GM18870 (cell line): ENCODE results near the gene FNDC11.
"Not testable (repeated sequence)": the region's sequence is repeated elsewhere in the genome, so short reads cannot be mapped to it uniquely, and the experiment has no call there.

ENCODE experiments used
- ATAC-seq: cut with Tn5 transposase; IDR thresholded peaks from one replicate; pipeline ENCODE4 v1.9.1; 2021; ENCODE audit warnings: moderate library complexity; ENCODE audit not compliant: unreplicated experiment

The FNDC11 gene

DNA sequence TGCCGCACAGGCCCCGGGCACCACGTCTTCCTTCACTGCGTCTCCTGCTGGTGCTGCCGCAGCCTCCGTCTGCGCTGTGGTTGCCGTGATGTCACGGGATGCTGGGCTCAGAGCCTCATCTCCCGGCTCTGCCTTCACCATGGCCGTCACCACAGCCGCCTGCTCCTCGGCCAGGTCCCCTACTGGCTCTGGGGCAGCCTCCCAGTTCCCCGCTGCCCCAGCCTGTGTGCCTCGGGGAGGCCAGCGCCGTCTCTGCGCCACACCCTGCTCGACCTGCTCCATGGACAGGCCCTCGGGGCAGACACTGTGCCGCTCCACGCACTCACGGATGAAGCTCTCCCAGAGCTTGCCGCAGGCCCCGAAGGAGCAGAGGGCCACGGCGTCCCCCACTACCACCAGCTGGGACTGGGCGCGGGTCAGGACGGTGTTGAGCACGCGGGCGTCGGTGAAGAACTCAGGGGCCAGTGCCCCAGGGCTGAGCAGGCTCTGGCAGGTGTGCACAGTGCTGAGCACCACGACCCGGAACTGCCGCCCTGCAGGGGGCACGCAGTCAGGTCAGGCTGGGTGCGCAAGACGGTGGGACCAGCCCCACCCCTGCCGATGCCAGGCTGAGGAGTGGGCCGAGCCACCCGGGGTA, 11.9 kb downstream of the FNDC11 start:
- ATAC-seq = no peak

DNA sequence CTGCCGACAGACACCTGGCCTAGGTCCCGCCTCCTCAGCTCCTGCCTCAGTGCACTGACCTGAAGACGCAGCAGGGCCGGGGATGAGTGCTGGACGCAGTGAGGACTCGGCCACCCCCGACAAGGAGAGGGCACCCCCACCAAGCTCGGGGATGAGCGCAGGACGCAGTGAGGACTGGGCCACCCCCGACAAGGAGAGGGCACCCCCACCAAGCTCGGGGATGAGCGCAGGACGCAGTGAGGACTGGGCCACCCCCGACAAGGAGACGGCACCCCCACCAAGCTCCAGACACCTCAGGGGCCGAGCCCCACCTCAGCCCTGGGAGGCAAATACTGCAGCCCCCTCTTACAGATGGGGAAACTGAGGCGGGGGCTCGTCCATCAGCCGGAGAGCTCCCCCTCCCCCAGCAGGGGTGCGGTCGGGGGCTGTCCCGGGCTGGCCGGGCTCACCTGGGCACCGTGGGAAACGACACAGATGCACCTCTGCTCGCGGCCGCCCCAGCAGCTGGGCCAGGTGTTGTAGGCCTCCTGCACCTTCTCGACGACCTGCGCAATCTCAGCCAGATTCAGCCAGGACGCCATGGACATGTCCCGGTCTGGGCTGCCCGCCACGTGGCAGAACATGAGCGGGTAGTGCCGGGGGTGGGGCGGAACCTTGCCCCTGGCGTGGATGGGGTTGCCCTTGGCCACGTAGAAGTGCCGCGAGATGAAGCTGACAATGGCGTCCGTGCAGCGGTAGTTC, 12.6 kb downstream of the FNDC11 start:
- no peak for ATAC-seq

DNA sequence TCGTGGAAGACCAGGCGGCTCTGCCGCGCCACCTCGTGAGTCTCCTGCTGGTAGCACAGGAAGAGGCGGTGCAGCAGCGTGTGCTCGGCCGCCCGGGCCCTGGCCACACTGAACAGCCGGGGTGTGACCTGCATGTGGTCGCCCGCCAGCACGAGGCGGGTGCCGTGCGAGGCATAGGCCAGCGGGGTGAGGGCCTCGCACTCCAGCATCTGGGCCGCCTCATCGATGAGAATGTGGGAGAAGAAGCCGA, 13.1 kb downstream of the FNDC11 start:
- ATAC-seq = no peak

DNA sequence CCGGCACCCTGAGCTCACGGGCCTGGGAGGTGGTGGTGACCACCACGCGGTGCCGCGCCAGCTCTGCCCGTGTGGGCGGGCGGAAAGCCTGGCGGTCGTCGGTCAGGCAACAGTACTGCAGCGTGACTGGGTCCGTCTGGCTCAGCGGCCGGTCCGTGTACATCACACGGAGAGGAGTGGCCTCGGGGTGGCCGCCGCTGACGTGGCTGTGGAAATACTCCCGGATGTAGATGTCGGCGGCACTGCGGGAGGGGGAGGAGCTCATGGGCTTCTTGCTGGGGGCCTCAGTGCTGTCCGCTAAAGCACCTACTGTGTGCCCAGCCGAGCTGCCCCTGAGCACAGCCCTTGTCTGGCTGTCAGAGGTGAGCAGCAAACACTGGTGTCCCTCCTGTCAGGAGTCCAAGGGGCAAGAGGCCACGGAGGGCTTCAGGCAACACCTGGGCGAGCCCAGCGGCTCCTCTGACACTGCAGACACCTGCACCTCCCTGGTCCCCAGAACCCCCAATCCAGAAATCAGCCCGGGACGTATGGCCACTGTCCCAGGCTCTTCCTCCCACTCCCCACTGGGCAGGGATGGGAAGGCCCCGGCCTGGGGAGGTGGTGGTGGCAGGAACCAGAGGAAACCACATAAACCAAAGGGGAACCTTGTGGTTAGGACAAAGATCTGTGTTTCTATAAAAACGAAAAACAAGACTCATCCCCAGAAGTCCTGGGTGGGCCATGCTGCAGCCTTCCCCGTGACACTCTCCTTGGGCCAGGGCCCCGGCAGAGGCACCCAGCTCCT, 13.6 kb downstream of the FNDC11 start:
- ATAC-seq = peak; percentile 49

DNA sequence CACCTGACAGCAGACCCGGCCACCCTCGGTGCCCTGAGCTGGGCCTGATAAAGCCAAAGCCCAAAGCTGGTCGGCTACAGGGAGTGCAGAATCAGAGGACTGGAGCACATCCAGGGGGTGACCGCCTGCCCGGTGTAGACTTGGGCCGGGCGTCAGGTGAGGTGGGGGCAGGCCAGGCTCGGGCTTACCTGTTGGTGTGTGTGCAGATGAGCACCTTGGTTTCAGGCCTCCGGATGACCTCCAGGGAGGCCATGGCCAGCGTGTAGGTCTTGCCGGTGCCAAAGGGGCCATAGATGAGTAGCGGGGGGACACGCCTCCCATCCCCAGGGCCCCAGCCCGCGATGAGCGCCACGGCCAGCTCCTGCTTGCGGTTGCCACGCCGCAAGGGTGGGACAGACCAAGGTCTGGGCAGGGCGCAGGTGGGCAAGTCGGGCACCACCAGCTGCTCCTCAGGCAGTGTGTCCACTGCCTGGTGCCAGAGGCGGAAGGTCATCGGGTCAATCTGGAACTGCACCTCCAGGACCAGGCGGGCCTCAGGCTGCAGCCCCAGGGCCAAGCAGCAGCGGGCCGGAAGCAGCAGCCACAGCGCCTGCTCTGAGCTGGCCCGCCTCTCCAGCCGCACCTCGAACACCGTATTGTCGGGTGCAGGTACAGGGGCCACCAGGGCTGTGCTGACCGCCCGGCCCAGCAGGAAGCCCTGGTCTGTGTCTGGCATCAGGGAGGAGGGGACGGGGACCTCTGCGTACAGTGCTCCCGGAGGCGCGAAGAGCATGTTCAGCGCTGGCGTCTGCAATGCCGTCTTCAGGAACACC, 14.4 kb downstream of the FNDC11 start:
- peak; percentile 6 for ATAC-seq

DNA sequence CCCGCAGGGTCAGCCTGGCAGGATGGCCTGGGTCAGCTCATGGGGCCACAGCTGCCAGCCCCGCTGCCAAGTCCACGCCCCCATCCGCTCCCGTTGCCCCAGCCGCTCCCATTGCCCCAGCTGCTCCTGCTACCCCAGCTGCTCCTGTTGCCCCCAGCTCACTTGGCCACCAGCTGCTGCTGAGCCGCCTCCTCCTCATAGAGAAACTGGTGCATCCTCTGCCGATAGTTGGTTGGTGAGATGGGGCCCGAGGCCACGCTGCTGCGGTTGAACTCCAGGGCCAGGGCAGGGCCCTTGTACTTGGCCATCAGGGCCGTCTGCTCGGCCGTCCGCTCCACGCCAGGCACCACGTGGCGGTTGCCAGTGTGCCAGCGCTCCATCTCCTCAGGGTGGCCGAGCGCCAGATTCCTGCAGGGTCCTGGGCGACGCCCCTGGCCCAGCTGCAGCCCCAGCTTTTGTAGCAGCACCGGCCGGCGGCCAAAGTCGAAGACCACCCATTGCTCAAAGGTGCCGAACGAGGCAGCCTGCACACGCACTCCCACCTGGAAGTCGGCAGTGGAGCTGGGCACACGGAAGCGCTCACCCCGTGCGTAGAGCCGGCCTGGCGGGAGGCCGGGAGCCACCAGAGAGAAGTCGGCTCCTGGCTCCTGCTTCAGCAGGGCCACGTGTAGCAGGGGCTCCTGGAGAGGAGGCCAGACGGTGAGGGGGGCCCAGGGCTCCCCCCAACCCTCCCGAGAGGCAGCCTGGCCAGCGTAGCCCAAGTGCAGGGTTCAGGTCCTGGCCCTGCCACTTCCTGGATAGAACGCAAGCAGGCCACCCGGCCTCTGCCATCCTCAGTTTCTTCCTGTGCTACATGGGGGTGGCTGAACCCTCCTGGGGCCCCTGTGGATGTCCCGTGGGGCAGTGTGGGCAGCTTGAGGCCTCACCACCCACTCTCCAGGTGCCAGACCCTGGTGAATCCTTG, 15.3 kb downstream of the FNDC11 start:
- ATAC-seq = no peak

DNA sequence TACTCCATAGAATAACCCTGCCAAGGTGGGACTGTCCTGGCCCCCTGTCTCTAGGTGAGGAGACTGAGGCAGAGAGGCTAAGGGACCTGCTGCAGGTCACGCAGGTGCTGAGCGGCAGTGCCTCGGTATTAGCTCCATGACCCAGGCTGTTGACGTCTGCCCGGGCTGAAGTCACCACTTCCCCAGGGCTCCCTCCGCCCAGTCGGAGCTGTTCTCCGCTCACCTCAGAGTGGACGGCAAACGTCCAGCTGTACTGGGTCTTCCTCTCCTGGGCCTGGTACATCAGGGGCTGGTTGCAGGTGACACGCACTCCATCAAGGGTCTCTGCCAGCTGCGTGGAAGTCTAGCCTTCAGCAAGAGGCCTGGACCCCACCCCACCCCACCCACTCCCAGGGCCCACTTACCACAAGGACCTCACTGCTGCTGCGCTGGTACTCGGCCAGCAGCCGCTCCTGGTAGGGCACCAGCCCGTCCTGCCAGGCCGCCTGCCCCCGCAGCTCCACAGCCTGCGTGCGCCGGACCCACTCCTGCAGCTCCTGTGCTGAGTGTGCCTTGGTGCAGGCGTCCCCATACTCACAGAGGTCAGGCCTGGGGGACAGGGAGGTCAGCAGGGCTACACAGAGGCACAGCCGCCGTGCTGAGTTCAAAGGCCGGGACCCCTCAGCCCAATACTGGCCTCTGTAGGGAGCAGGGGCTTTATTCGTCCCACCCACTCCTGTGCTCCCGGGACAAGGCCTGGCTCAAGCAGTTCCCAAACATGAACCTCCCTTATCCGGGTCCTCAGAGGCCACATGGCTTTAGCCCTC, 16.5 kb downstream of the FNDC11 start:
- no peak for ATAC-seq

DNA sequence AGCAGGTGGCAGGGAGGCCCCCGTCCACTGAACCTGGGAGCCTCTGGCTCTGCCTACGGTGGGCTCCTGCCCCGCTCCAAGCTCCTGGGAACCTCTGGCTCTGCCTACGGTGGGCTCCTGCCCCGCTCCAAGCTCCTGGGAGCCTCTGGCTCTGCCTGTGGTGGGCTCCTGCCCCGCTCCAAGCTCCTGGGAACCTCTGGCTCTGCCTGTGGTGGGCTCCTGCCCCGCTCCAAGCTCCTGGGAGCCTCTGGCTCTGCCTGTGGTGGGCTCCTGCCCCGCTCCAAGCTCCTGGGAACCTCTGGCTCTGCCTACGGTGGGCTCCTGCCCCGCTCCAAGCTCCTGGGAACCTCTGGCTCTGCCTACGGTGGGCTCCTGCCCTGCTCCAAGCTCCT, 17.1 kb downstream of the FNDC11 start:
- ATAC-seq = not testable (repeated sequence)

DNA sequence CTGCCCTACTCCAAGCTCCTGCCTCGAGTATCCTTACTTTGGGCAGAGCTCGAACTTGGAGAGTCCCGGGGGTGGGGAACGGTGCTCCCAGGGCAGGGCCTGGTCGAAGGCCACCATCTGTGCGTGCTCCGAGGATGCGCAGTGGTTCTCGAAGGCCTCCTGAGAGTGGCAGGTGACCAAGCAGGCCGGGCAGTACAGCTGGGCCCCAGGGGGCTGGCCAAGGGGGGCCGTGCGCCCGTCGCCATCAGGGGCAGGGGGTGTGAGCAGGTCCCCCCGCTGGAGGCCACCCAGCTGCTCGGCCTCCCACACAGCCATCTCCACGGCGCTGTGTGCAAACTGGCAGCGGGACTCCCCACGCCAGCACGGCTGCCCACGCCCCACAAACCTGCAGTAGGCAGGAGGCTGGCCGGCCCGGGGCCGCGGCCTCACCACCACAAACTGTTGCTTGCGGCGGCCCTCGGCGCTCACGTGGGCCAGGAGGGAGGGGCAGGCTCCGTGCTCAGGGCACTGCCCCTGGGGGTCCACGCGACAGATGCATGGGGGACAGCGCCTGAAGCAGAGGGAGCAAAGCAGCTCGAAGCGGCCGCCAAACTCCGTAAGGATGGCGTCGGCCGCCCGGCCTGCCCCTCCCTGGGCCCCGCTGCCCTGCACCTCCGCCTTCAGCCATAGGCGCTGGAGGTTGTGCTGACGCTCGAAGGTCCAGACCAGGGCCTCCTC, 18.3 kb downstream of the FNDC11 start:
- ATAC-seq = no peak

DNA sequence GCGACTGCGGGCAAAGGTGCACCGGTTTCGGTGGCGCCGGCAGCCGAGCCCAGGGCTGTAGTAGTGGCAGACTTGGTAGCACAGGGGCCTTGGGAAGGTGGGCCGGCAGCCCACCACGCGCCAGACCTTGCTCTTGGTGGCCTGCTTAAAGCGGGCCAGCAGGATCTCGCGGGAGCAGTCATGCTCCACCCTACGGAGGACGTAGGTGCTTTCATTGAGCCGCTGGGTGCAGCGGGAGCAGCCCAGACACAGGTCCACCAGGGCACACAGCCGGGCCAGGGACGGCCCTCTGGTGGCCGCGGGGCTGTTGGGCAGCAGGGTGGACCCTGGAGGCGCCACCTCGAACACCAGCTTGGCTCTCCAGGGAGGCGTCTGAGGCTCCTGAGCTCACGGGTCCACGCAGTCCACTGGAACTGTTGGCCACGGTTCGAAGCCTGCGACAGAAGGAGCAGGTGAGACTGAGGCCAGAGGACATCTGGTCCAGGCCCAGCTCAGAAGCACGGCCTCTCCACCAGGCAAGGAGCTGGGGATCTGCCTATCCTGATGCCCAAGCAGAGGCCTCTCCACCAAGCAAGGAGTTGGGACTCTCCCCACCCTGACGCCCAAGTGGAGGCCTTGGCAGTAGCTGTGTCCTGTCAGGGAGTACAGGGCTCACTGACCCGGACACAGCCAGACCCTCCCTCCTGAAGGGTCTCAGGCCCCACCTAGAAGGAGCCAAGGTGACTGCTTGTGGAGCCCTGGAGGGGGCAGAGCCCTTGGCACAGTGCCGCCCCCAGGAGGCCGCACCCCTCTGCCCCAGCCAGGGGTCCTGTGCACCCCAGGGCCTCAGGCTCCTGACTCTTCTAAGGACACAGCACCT, 19.1 kb downstream of the FNDC11 start:
- ATAC-seq = no peak

DNA sequence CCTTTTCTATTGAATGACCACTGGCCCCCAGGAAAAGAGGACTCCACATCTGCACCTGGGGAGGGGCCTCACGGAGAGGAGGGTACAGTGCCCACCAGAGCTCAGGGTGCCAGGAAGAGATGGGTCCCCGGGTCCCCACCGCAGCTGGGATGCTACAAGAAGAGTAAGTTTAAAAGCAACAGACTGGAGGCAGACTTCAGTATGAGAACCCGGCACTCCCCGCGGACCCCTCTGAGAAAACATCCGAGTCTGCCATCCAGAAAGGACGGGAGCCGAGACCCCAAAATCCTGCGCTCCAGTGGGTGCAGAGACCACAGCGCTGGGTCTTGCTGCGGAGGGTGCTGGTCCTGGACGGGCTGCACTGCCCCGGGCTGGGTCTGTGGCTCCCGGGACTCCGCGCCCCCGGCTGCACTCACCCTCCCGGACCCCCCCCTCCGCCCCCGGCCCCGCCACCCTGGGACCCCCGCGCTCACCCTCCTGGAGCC, 19.7 kb downstream of the FNDC11 start:
- ATAC-seq = no peak

DNA sequence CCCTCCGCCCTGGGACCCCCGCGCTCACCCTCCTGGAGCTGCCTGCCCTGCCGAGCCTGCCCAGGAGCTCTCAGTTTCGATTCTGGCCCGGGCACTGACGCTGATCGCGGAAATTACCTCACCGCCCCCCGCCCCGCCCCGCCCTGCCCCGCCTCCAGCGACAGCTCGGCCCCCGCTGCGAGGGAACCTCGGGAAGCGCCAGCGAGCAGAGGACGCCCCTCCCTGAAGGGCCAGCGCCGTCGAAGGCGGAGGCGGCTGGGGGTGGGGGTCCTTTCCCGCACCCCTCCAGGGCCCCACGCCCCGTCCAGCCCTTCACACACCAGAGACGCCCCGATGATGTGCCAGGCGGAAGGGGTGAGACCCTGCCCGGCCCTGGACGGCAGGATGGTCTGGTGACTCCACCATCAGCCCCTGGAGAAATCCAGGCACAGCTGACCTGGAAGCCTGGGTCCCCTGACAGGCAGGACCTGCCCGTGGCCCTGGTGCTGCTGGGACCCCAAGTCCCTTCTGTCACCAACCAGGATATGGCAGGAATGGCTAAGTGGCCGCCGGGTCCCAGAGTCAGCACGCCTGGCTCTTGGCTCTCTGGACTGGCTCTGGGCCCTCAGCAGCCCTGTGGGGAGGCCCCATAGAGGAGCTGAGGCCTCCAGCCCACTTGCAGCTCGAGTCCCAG, 20.3 kb downstream of the FNDC11 start, which contains the start of gene HELZ2:
TSS of gene HELZ2 (minus strand) at position 84 of the 673 bp plus-strand sequence. CDS start 1,854 bp downstream, outside the sequence.
- no peak for ATAC-seq

DNA sequence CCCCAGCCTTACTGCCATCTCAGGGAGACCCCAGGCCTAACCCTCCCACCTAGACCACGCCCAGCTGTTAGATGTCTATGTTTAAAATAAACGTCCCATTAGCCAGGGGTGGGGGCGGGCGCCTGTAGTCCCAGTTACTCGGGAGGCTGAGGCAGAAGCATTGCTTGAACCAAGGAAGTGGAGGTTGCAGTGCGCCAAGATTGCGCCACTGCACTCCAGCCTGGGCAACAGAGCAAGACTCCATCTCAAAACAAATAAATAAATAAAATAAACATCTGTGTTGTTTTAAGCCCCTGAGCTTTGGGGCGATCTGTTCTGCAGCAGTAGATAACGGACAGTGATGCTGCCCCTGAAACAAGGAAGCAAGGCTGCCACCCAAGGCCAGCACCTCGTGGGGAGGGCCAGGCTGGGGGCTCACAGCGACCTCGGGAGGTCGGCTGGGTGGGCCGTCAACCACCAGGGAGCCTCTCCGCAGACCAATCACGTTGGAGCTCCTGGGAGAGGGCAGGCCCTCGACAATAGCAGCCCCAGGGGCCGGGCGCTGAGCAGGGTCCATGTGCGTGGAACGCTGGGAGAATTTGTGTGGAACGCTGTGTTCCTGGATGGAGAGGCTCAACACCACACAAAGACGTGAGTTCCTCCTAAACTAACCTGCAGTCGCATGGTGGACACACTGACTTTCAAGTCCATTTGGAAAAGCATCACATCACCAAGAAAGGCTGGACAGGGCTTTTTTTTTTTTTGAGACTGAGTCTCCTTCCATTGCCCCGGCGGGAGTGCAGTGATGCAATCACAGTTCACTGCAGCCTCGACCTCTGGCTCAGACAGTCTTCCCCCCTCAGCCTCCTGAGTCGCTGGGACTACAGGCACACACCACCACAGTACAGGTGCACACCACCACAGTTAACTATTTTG, 21.1 kb downstream of the FNDC11 start:
- ATAC-seq = no peak

DNA sequence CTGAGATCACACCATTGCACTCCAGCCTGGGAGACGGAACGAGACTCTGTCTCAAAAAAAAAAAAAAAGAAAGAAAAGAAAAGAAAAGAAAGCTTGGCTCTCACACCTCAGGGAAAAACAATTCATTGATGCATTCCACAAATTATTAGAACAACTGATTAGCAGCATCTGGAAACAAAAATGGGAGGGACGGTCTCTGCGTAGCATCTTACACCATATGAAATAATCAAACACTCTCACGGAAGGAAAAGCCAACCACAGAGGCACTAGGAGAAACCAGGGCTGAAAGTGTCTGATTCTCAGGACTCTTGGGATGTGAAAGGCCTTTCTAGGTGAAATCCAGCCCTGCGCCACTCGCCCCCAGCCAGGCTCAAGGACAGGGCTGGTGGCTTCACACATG, 22.4 kb downstream of the FNDC11 start:
- ATAC-seq = no peak

DNA sequence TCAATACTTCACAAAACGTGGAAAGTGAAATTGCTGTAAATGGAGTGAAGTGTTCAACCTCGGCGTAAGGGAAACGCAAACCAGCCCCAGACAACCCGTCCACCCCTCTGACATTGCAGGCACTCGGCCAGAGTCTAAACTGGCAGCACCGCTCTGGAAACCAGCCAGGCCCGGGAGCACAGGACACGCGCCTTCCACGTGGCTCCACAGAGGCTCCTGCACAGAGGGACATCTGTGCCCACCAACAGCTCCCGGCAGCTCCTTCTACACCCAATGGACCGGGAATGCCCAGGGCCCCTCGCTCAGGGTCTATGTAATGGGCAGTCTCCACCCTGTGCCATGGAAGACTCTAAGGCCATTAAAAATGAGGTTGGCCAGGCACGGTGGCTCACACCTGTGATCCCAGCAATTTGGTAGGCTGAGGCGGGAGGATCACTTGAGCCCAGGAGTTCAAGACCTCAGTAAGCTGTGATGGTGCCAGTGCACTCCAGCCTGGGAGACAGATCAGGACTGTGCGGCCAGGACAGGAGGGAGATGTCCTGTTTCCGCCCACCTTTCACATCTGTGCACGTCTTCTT, 23.4 kb downstream of the FNDC11 start:
- ATAC-seq = no peak
